Dermis microvascular lymphatic vessel endothelial cell (primary cell): ENCODE measurements around the gene STYXL1. TPM values are rescaled to one million over a fixed set of nuclear protein-coding genes. Genes with fewer than 3 reads are reported as not detected.
A peak's percentile ranks its signal among the peaks of the same experiment; 100 is the strongest.
"Not testable (repeated sequence)": the region's sequence is repeated elsewhere in the genome, so short reads cannot be mapped to it uniquely, and the experiment has no call there.

ENCODE experiments used
- DNase-seq, 2 donors: peaks; one replicate each; pipeline versions ENCODE4 v3.0.0 to v3.0.0-alpha.2; 2010; ENCODE audit warnings: low read depth in 2 of 2
- total RNA-seq: library from RNA; depleted of rRNA; stranded (reverse); fragments of >200 nt; gene quantifications from 2 replicates; pipeline ENCODE4 v1.2.1, GENCODE V29; 2014

Gene STYXL1
- 20.4 and 24.4 TPM in 2 replicates for total RNA-seq

GRCh38 chr7:76047811-76048667 lies at the start of gene STYXL1, which contains the start of gene MDH2:
Gene STYXL1 (minus strand): TSS chr7:76048000. CDS start chr7:76030523, 17,477 bp downstream.
Gene MDH2 (plus strand): TSS chr7:76048106. CDS start chr7:76048161, 55 bp downstream.
- peak; percentile 93 to 95 for DNase-seq

GRCh38 chr7:76095908-76096307 lies 48.1 kb upstream of the STYXL1 start:
- DNase-seq = no peak

GRCh38 chr7:76094326-76094725 lies 46.5 kb upstream of the STYXL1 start:
- not testable (repeated sequence) for DNase-seq

- not testable (repeated sequence) for DNase-seq
Measured at GRCh38 chr7:76093531-76093930, 45.7 kb upstream of the STYXL1 start.

- DNase-seq = no peak
Measured at GRCh38 chr7:76091506-76091905, 43.7 kb upstream of the STYXL1 start.

GRCh38 chr7:76089865-76090475 lies 42.2 kb upstream of the STYXL1 start:
- DNase-seq = no peak

GRCh38 chr7:76087362-76087791 lies 39.6 kb upstream of the STYXL1 start:
- peak; percentile 72 to 94 for DNase-seq

- peak in 1 of 2 donors; percentile 25 for DNase-seq
Measured at GRCh38 chr7:76086070-76086469, 38.3 kb upstream of the STYXL1 start.

- DNase-seq = not testable (repeated sequence)
Measured at GRCh38 chr7:76084115-76084514, 36.3 kb upstream of the STYXL1 start.

- no peak for DNase-seq
Measured at GRCh38 chr7:76080204-76080603, 32.4 kb upstream of the STYXL1 start.

- no peak for DNase-seq
Measured at GRCh38 chr7:76077435-76077834, 29.6 kb upstream of the STYXL1 start.

GRCh38 chr7:76076995-76077394 lies 29.2 kb upstream of the STYXL1 start:
- no peak for DNase-seq

GRCh38 chr7:76074972-76075370 lies 27.2 kb upstream of the STYXL1 start:
- DNase-seq = peak in 1 of 2 donors; percentile 12

- no peak for DNase-seq
Measured at GRCh38 chr7:76074306-76074971, 26.6 kb upstream of the STYXL1 start.

GRCh38 chr7:76073335-76073990 lies 25.7 kb upstream of the STYXL1 start:
- no peak for DNase-seq

- DNase-seq = no peak
Measured at GRCh38 chr7:76072243-76073148, 24.7 kb upstream of the STYXL1 start.

GRCh38 chr7:76071316-76072242 lies 23.8 kb upstream of the STYXL1 start:
- DNase-seq = no peak

- DNase-seq = peak in 1 of 2 donors; percentile 73
Measured at GRCh38 chr7:76069238-76069638, 21.4 kb upstream of the STYXL1 start.
